BE2C (cell line): Measurements from ENCODE around the gene HCN3.

Experiments
- DNase-seq: peaks from one replicate; pipeline ENCODE4 v3.0.0-alpha.2; 2020
- H3K27me3 ChIP-seq: fragments of 250-450 bp; sonication (Bioruptor Pico); 2 replicates; pipeline ENCODE4 v1.5.1; 2020; ENCODE audit warnings: mild to moderate bottlenecking
- H3K36me3 ChIP-seq: fragments of 250-450 bp; sonication (Bioruptor Pico); 2 replicates; pipeline ENCODE4 v1.5.1; 2020; ENCODE audit warnings: mild to moderate bottlenecking
- H3K4me1 ChIP-seq: fragments of 250-450 bp; sonication (Bioruptor Pico); 2 replicates; pipeline ENCODE4 v1.5.1; 2020
- H3K4me3 ChIP-seq: 2 replicates; pipeline ENCODE4 v1.5.1; 2011; ENCODE audit warnings: low read depth, low read length
- H3K9me3 ChIP-seq: fragments of 250-450 bp; sonication (Bioruptor Pico); 2 replicates; pipeline ENCODE4 v1.5.1; 2020
- TF ChIP-seq, protein P1 (sequence below): IDR thresholded peaks from 2 replicates; pipeline ENCODE4 v1.5.1; 2012; ENCODE audit warnings: mild to moderate bottlenecking, low read depth, low read length

Gene HCN3

GRCh38 chr1:155279268-155279667, 2.0 kb downstream of the HCN3 start:
- no peak for DNase-seq
- TF ChIP-seq, protein P1, sequence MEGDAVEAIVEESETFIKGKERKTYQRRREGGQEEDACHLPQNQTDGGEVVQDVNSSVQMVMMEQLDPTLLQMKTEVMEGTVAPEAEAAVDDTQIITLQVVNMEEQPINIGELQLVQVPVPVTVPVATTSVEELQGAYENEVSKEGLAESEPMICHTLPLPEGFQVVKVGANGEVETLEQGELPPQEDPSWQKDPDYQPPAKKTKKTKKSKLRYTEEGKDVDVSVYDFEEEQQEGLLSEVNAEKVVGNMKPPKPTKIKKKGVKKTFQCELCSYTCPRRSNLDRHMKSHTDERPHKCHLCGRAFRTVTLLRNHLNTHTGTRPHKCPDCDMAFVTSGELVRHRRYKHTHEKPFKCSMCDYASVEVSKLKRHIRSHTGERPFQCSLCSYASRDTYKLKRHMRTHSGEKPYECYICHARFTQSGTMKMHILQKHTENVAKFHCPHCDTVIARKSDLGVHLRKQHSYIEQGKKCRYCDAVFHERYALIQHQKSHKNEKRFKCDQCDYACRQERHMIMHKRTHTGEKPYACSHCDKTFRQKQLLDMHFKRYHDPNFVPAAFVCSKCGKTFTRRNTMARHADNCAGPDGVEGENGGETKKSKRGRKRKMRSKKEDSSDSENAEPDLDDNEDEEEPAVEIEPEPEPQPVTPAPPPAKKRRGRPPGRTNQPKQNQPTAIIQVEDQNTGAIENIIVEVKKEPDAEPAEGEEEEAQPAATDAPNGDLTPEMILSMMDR: no peak
- H3K4me3 ChIP-seq: no peak overlapping the region
- H3K9me3 ChIP-seq: no peaks in the 10 kb centered on the region
- H3K4me1 ChIP-seq: no peaks in the 10 kb centered on the region
- H3K36me3 ChIP-seq: no peaks in the 10 kb centered on the region
- H3K27me3 ChIP-seq: no peaks in the 10 kb centered on the region

DNA sequence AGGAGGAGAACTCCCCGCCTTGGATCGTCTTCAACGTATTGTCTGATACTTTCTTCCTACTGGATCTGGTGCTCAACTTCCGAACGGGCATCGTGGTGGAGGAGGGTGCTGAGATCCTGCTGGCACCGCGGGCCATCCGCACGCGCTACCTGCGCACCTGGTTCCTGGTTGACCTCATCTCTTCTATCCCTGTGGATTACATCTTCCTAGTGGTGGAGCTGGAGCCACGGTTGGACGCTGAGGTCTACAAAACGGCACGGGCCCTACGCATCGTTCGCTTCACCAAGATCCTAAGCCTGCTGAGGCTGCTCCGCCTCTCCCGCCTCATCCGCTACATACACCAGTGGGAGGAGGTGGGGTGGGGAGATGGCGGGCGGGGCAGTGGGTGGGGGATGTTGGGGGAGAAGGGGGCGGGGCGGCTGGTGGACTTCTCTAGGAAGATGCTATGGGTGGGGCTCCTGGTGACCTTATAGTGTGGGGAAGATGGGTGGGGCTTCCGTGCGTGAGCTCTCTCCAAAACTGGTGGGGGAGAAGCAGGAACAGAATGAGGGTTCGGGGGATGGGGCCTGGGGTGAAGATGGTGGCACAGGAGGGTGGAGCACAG, 5.3 kb downstream of the HCN3 start:
- TF ChIP-seq, protein P1: no peak
- H3K27me3 ChIP-seq: no peaks in the 10 kb centered on the region
- H3K36me3 ChIP-seq: no peaks in the 10 kb centered on the region; the same call in none of the 2 replicates
- no peaks in the 10 kb centered on the region for H3K9me3 ChIP-seq
- no peaks in the 10 kb centered on the region for H3K4me1 ChIP-seq
- H3K4me3 ChIP-seq: no peak overlapping the region
- no peak for DNase-seq

DNA sequence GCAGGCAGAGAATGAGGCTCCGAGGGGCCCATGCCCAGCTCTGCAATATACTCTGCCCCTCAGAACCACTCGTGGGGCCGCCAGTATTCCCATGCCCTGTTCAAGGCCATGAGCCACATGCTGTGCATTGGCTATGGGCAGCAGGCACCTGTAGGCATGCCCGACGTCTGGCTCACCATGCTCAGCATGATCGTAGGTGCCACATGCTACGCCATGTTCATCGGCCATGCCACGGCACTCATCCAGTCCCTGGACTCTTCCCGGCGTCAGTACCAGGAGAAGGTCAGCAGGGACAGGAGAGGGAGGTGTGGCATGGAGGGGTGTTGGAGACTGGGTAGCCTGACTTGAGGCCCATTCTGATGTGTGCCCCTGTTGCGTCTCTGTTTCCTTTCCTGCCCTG, 7.2 kb downstream of the HCN3 start:
- Histone ChIP-seq H3K27me3 (no peaks in the 10 kb centered on the region), H3K36me3 (no peaks in the 10 kb centered on the region; the same call in none of the 2 replicates), H3K9me3 (no peaks in the 10 kb centered on the region), H3K4me3 (no peak overlapping the region), H3K4me1 (no peaks in the 10 kb centered on the region)
- DNase-seq: no peak
- TF ChIP-seq, protein P1: no peak

GRCh38 chr1:155285063-155285462, 7.8 kb downstream of the HCN3 start:
- H3K36me3 ChIP-seq: no peaks in the 10 kb centered on the region; the same call in none of the 2 replicates
- TF ChIP-seq, protein P1: no peak
- no peaks in the 10 kb centered on the region for H3K9me3 ChIP-seq
- no peaks in the 10 kb centered on the region for H3K4me1 ChIP-seq
- no peak for DNase-seq
- H3K27me3 ChIP-seq: no peaks in the 10 kb centered on the region
- H3K4me3 ChIP-seq: no peak overlapping the region

- Histone ChIP-seq H3K27me3 (no peaks in the 10 kb centered on the region), H3K9me3 (no peaks in the 10 kb centered on the region), H3K4me1 (no peaks in the 10 kb centered on the region), H3K4me3 (no peak overlapping the region), H3K36me3 (no peaks in the 10 kb centered on the region; the same call in none of the 2 replicates)
- DNase-seq: no peak
- TF ChIP-seq, protein P1: no peak
These were observed 8.4 kb downstream of the HCN3 start for GRCh38 chr1:155285631-155286044.

DNA sequence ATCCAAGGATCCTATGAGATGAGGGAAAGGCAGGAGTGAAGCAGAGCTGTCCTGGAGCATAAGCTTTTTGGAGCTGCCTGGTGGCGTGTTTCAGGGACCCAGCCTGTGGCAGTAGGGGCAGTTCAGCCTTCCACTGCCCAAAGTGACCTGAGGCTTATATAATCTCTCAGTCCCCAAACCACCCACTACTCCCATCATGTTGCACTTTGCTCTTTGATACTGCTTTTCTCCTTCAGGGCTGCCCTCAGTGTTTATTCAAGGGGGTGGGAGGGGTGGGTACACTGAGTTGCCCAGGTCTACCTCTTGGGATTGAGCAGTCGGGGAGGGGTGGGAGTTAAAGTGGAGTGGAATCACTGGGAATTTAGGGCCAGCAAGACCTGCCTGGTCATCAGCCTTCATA, 9.3 kb downstream of the HCN3 start:
- Histone ChIP-seq H3K9me3 (no peaks in the 10 kb centered on the region), H3K4me1 (no peaks in the 10 kb centered on the region), H3K36me3 (no peaks in the 10 kb centered on the region; the same call in none of the 2 replicates), H3K4me3 (no peak overlapping the region), H3K27me3 (no peaks in the 10 kb centered on the region)
- no peak for DNase-seq
- TF ChIP-seq, protein P1: no peak
